CD1c-positive myeloid dendritic cell (primary cell): ENCODE measurements around the gene BRPF3.

Experiments used
- DNase-seq: peaks from one replicate; pipeline ENCODE4 v3.0.0-alpha.2; 2016; ENCODE audit errors: extremely low spot score

Gene BRPF3

DNA sequence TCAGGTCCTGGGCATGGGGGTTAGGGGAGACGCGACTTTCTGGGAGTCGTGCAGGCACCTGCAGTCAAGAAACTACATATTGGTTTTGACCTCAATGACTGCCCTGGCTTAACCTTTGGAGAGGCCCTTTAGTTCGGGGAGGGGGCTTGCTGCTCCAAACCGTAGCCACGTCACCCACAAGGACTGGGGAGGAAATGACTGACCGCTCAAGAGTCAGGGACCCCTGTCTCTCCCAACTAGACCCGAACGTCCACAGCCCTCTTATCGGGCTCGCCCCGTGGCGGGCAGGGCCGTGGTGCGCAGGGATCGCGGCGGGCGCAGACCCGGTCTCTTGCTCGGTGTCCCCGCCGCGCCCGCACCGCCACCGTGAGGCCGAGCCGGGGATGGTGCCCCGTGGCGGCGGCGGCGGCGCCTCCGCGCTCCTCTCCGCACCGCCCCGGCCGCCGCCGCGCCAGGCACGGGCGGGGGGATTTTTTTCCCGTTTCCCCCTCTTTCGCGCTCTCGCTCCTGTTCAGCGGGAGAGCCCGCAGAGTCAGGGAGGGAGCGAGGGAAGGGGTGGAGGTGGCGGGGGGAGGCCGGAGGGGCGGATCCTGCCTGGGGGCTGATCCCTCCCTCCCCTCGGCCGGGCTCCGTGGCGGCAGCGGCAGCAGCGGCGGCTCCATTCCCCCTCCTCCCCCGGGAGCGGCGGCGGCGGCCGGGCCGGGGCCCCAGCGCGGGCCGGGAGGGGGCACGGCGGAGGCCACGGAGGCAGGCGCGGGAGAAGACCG is at the start of gene BRPF3:
Gene BRPF3, plus strand, starts transcription at position 632 of the 767 bp plus-strand sequence. CDS start 3,579 bp downstream, outside the sequence.
- DNase-seq = peak; percentile 85

DNA sequence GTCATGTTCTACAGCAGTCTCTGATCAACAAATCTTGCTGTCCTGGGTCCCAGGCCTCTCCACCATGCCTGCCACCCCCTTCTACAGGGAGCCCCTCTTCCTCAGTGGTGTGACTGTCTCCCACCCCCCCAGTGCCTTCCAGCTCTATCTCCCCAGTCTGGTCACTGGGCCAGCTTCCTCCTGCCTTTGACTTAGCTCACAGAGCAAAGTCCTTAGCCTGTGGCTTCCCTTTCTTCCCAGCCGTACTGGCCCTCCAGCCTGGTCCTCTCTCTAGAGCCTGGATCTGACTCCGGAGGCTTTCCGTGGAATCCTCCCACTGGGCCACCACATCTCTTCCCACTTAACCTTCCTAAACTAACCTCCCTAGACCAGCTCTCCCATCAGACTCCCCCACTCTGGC is 49.2 kb upstream of the BRPF3 start:
- DNase-seq = peak; percentile 23

GRCh38 chr6:36149476-36149875 is 47.1 kb upstream of the BRPF3 start:
- DNase-seq = no peak

GRCh38 chr6:36150283-36150682 is 46.3 kb upstream of the BRPF3 start:
- no peak for DNase-seq

- DNase-seq = no peak
Measured at GRCh38 chr6:36154286-36154685, 42.3 kb upstream of the BRPF3 start.

GRCh38 chr6:36155662-36156061 is 40.9 kb upstream of the BRPF3 start:
- DNase-seq = no peak

DNA sequence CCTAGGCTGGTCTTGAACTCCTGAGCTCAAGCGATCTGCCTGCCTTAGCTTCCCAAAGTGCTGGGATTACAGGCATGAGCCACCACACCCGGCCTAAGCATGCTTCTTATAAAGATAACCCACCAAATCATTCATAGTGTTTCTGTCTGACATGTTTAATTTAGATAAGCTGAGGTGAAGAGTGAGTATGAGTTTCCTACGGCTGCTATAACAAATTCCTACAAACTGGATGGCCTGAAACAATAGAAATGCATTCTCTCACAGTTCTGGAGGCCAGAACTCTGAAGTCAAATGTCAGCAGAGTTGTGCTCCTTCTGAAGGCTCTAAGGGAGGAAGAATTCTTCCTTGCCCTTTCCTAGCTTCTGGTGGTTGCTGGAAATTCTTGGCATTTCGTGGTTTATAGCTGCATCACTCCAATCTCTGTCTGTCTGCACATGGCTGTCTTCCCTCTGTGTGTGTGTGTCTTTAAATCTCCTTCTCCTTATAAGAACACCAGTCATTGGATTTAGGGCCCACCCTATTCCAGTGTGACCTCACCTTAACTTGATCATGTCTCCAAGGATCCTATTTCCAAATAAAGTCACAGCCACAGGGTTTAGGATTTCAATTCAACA is 36.3 kb upstream of the BRPF3 start:
- no peak for DNase-seq

DNA sequence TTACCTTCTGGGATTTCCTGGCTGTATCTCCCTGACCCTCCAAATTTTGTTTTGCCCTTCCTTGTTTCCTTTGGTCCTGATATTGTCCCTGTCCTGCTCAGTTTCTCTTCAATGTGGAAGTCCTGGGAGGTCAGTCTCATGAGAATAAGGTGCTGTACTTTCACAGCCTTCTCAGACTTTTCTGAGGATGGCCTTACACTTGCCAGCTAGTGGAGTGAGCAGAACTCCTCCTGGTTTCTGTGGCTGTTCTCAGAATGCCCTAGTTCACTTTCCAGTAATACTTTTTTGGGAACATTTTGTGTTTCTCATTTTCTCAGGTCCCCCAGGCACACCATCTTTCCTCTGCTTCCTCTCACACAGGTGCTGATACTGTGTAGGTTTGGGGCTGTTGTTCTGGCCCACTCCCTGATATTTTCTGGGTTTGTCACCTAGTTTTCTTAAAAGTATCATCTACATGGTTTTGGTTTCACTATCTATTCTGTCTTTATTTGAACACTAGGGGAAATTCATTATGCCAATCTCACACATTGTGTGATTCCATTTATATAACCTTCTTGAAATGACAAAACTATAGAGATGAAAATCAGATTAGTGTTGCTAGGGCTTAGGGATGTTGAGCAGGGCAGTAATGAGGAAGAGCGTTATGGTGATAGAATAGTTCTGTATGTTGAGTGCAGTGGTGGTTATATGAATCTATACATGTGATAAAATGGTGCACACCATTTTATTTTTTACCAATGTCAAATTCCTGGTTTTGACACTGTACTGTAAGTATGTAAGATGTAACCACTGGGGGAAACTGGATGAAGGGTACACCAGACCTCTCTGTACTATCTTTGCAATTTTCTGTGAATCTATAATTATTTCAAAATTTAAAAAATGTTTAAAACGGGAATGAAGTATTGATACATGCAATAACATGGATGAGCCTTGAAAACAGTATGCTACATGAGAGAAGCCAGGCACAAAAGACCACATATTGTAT is 27.2 kb upstream of the BRPF3 start:
- DNase-seq = no peak

GRCh38 chr6:36170704-36171103 is 25.8 kb upstream of the BRPF3 start:
- no peak for DNase-seq

DNA sequence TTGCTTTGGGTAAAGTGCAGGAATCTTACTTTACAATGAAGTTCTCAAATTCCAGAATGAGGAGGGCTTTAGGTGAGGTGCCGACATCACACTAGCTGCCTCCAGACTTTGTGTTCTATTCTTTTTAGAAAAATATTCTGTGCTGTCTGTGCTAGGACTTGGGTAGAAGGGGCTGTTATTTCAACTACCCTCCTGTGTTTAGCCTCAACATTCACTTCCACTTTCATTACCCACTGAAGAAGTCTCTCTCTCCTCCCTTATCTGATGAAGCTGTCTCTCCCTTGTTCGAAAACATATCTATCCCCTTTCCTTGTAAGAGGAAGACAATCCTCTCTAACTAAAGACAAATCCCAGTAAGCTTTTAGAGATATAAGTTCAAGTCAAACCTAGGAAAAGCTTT is 25.0 kb upstream of the BRPF3 start:
- no peak for DNase-seq

DNA sequence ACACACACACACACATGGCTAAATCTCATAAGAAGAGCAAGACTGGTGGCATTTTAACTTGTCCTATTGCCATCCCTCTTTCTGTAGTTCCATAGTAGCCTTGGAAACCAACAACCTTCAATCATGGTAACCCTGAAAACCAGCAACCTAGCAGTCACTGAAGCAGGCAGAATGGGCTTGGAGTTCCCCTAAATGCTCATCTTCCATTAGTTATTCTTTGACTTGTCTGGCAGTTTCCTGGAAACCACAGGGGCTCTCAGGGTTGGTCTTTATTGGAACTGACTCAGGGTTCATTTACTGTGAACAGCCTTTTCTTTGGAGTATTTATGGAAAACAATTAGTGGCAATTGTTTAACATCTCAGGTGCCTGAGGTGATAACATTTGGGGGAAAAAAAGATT is 19.4 kb upstream of the BRPF3 start:
- no peak for DNase-seq

DNA sequence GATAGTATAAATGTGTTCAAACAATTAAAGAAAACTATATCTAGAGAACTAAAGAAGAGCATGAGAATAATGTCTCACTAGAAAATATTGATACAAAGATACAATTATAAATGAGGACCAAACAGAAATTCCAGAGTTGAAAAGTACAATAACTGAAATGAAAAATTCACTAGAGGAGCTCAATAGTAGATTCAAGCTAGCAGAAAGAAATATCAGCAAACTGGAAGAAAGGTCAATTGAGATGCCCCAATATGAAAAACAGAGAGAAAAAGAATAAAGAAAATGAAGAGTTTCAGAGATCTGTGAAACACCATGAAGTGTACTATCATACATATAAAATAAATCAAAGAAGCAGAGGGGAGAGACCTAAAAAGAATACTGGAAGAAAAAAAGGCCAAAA is 18.0 kb upstream of the BRPF3 start:
- DNase-seq = no peak

DNA sequence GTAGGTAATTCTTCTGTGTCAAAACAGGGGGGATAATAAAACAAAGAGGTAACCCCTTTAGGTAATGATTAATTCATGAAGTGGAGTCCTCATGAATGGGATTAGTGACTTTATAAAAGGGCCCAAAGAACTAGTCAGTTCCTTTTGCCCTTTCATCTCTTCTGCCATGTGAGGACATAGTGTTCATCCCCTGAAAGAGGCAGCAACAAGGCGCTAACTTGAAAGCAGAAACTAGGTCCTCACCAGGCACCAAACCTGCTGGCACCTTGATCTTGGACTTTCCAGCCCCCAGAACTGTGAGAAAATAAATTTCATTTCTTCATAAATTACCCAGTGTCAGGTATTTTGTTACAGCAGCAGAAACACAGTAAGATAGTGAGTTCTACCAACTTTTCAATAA is 16.4 kb upstream of the BRPF3 start:
- no peak for DNase-seq

- DNase-seq = no peak
Measured at GRCh38 chr6:36184311-36184710, 12.2 kb upstream of the BRPF3 start.

DNA sequence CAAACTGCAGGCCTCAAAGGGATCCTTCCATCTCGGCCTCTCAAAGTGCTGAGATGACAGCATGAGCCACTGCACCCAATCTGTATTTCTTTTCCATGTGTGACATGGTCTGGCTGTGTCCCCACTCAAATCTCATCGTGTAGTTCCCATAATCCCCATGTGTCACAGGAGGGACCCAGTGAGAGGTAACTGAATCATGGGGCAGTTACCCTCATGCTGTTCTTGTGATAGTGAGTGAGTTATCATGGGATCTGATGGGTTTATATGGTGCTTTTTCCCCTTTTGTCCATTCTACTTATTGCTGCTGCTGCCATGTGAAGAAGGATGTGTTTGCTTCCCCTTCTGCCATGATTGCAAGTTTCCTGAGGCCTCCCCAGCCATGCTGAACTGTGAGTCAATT is 10.3 kb upstream of the BRPF3 start:
- no peak for DNase-seq

GRCh38 chr6:36187446-36187845 is 9.1 kb upstream of the BRPF3 start:
- DNase-seq = peak; percentile 22

GRCh38 chr6:36195471-36196112 is 952 bp upstream of the BRPF3 start:
- DNase-seq = peak; percentile 18

GRCh38 chr6:36196880-36197548 is 470 bp downstream of the BRPF3 start:
- peak; percentile 99 for DNase-seq

- DNase-seq = no peak
Measured at GRCh38 chr6:36197739-36198221, 1.2 kb downstream of the BRPF3 start.

DNA sequence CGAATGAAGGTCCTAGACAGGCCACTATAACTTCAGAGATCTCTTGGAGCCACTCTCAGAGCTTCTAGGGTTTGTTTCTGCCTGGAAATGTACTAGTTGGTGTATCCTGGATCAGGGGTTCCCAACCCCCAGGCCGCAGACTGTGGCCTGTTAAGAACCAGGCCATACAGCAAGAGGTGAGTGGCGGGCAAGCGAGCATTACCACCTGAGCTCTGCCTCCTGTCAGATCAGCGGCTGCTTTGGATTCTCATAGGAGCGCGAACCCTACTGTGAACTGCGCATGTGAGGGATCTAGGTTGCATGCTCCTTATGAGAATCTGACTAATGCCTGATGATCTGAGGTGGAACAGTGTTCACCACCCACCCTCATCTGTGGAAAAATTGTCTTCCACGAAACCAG is 2.4 kb downstream of the BRPF3 start:
- DNase-seq = no peak
